Measurements from ENCODE around the gene CATSPERE.

GRCh38 chr1:244458781-244459180 is 2.3 kb upstream of the CATSPERE start:
- TF ChIP-seq POLR2A (IDR thresholded peaks at IDR 0.05; ENCODE audit: low read length) (no peak), GATA1 (IDR thresholded peaks at IDR 0.05; ENCODE audit: low read depth, low read length) (no peak)

All from erythroblast (primary cell).